HG02763 (cell line): Measurements from ENCODE around the gene SGIP1.
"Not testable (repeated sequence)": the region's sequence is repeated elsewhere in the genome, so short reads cannot be mapped to it uniquely, and the experiment has no call there.

Experiments used
- ATAC-seq: cut with Tn5 transposase; IDR thresholded peaks from one replicate; pipeline ENCODE4 v1.9.1; 2021; ENCODE audit warnings: mild to moderate bottlenecking, moderate library complexity; ENCODE audit not compliant: unreplicated experiment

The SGIP1 gene

GRCh38 chr1:66552287-66552686 lies 18.3 kb downstream of the SGIP1 start:
- ATAC-seq, result no peak

GRCh38 chr1:66552829-66553228 lies 18.9 kb downstream of the SGIP1 start:
- no peak for ATAC-seq

GRCh38 chr1:66553846-66554245 lies 19.9 kb downstream of the SGIP1 start:
- no peak for ATAC-seq

GRCh38 chr1:66556161-66556611 lies 22.2 kb downstream of the SGIP1 start:
- no peak for ATAC-seq

GRCh38 chr1:66557157-66557556 lies 23.2 kb downstream of the SGIP1 start:
- ATAC-seq, result no peak

GRCh38 chr1:66559517-66559916 lies 25.6 kb downstream of the SGIP1 start:
- no peak for ATAC-seq

- ATAC-seq, result no peak
Measured at GRCh38 chr1:66562561-66562960, 28.6 kb downstream of the SGIP1 start.

- no peak for ATAC-seq
Measured at GRCh38 chr1:66563094-66563800, 29.3 kb downstream of the SGIP1 start.

GRCh38 chr1:66563941-66564630 lies 30.1 kb downstream of the SGIP1 start:
- ATAC-seq, result no peak

GRCh38 chr1:66570196-66570595 lies 36.2 kb downstream of the SGIP1 start:
- ATAC-seq, result no peak

GRCh38 chr1:66571789-66572188 lies 37.8 kb downstream of the SGIP1 start:
- no peak for ATAC-seq

- ATAC-seq, result no peak
Measured at GRCh38 chr1:66575739-66576138, 41.8 kb downstream of the SGIP1 start.

GRCh38 chr1:66576645-66577044 lies 42.7 kb downstream of the SGIP1 start:
- no peak for ATAC-seq

- ATAC-seq, result no peak
Measured at GRCh38 chr1:66578841-66579240, 44.9 kb downstream of the SGIP1 start.

GRCh38 chr1:66580081-66580480 lies 46.1 kb downstream of the SGIP1 start:
- no peak for ATAC-seq

GRCh38 chr1:66583021-66583420 lies 49.1 kb downstream of the SGIP1 start:
- no peak for ATAC-seq

GRCh38 chr1:66585002-66585401 lies 51.0 kb downstream of the SGIP1 start:
- no peak for ATAC-seq

- ATAC-seq, result no peak
Measured at GRCh38 chr1:66589326-66589725, 55.4 kb downstream of the SGIP1 start.

GRCh38 chr1:66592106-66592507 lies 58.2 kb downstream of the SGIP1 start:
- ATAC-seq, result not testable (repeated sequence)

GRCh38 chr1:66596191-66596590 lies 62.2 kb downstream of the SGIP1 start:
- no peak for ATAC-seq

GRCh38 chr1:66597500-66597899 lies 63.5 kb downstream of the SGIP1 start:
- ATAC-seq, result no peak

GRCh38 chr1:66598670-66599069 lies 64.7 kb downstream of the SGIP1 start:
- no peak for ATAC-seq
